Measurements from ENCODE around the gene LRRC7. TPM values are rescaled to one million over a fixed set of nuclear protein-coding genes. Genes with fewer than 3 reads are reported as not detected.

Gene LRRC7
- polyA plus RNA-seq, 1 donor from 2014 or later: 141 TPM

GRCh38 chr1:69888657-69889056, 320.9 kb downstream of the LRRC7 start:
- H3F3A ChIP-seq (ENCODE audit: insufficient read depth, low read length, poor library complexity, severe bottlenecking): no peaks in the 10 kb centered on the region
- no peaks in the 10 kb centered on the region for H3K9me2 ChIP-seq (ENCODE audit: insufficient read depth, low read length)
- no peaks in the 10 kb centered on the region for H3K27me3 ChIP-seq (ENCODE audit: insufficient read depth, low read depth, low read length)
- H3K9me3 ChIP-seq (ENCODE audit: low read length): no peaks in the 10 kb centered on the region
- H3K79me2 ChIP-seq (replicated peaks; ENCODE audit: insufficient read depth, low read length): no peaks in the 10 kb centered on the region
- H3K9ac ChIP-seq (ENCODE audit: low read length): no peak overlapping the region
- H3K4me3 ChIP-seq (ENCODE audit: low read length): no peak overlapping the region
- H3K4me2 ChIP-seq (ENCODE audit: low read length): no peak overlapping the region
- no peaks in the 10 kb centered on the region for H4K20me1 ChIP-seq (ENCODE audit: insufficient read depth)
- no peak overlapping the region for H2AFZ ChIP-seq (ENCODE audit: low read depth, low read length)
- H3K36me3 ChIP-seq (ENCODE audit: insufficient read depth, low read length): no peaks in the 10 kb centered on the region
- TF ChIP-seq TAF1 (IDR thresholded peaks at IDR 0.05; ENCODE audit: low read depth): no peak
- no peak for TF ChIP-seq CTCF (IDR thresholded peaks at IDR 0.05; ENCODE audit: poor library complexity, severe bottlenecking)
- no peak for TF ChIP-seq REST (IDR thresholded peaks at IDR 0.05; ENCODE audit: borderline replicate concordance)
- no peak for TF ChIP-seq EP300 (conservative IDR thresholded peaks at IDR 0.05; ENCODE audit: poor library complexity, severe bottlenecking)
- TF ChIP-seq SMC3 (conservative IDR thresholded peaks at IDR 0.05; ENCODE audit: poor library complexity): no peak
- no peak for TF ChIP-seq POLR2AphosphoS5 (IDR thresholded peaks at IDR 0.05)
- TF ChIP-seq MXI1 (conservative IDR thresholded peaks at IDR 0.05; ENCODE audit: poor library complexity, severe bottlenecking): no peak
- TF ChIP-seq RAD21 (conservative IDR thresholded peaks at IDR 0.05): no peak
- H3K27ac ChIP-seq (ENCODE audit: low read length): no peak overlapping the region

GRCh38 chr1:69898403-69898947, 330.8 kb downstream of the LRRC7 start:
- Histone ChIP-seq H3K79me2 (replicated peaks; ENCODE audit: insufficient read depth, low read length) (no peaks in the 10 kb centered on the region), H3K9me2 (ENCODE audit: insufficient read depth, low read length) (no peaks in the 10 kb centered on the region), H3K36me3 (ENCODE audit: insufficient read depth, low read length) (no peaks in the 10 kb centered on the region), H3K9me3 (ENCODE audit: low read length) (no peaks in the 10 kb centered on the region), H3F3A (ENCODE audit: insufficient read depth, low read length, poor library complexity, severe bottlenecking) (no peaks in the 10 kb centered on the region), H3K27ac (ENCODE audit: low read length) (no peak overlapping the region), H4K20me1 (ENCODE audit: insufficient read depth) (no peaks in the 10 kb centered on the region), H3K4me2 (ENCODE audit: low read length) (no peak overlapping the region), H2AFZ (ENCODE audit: low read depth, low read length) (no peak overlapping the region), H3K27me3 (ENCODE audit: insufficient read depth, low read depth, low read length) (no peaks in the 10 kb centered on the region), H3K9ac (ENCODE audit: low read length) (no peak overlapping the region), H3K4me3 (ENCODE audit: low read length) (no peak overlapping the region)
- TF ChIP-seq SMC3 (conservative IDR thresholded peaks at IDR 0.05; ENCODE audit: poor library complexity) (no peak), CTCF (IDR thresholded peaks at IDR 0.05; ENCODE audit: poor library complexity, severe bottlenecking) (no peak), POLR2AphosphoS5 (IDR thresholded peaks at IDR 0.05) (no peak), EP300 (conservative IDR thresholded peaks at IDR 0.05; ENCODE audit: poor library complexity, severe bottlenecking) (no peak), MXI1 (conservative IDR thresholded peaks at IDR 0.05; ENCODE audit: poor library complexity, severe bottlenecking) (no peak)

Measured in neural cell (in vitro differentiated cells).